GM23248 (cell line): ENCODE results near the gene SLC13A3. TPM values are rescaled to one million over a fixed set of nuclear protein-coding genes. Genes with fewer than 3 reads are reported as not detected.
A peak's percentile ranks its signal among the peaks of the same experiment; 100 is the strongest.

Experiments used
- DNase-seq: peaks from one replicate; pipeline ENCODE4 v3.0.0-alpha.2; 2015
- H2AFZ ChIP-seq: fragments of 200-600 bp; sonication (generic); 2 replicates; pipeline ENCODE4 v1.6.1; 2016; ENCODE audit warnings: antibody characterized with exemption
- H3F3A ChIP-seq: fragments of 200-600 bp; sonication (generic); 2 replicates; pipeline ENCODE4 v1.6.1; 2016; ENCODE audit warnings: mild to moderate bottlenecking, antibody characterized with exemption, mixed run types; ENCODE audit not compliant: insufficient read depth
- H3K27ac ChIP-seq: fragments of 200-600 bp; sonication (generic); 2 replicates; pipeline ENCODE4 v1.5.1; 2016; ENCODE audit warnings: mild to moderate bottlenecking
- H3K27me3 ChIP-seq: fragments of 200-600 bp; sonication (generic); replicated peaks from 2 replicates; pipeline ENCODE4 v1.6.1; 2016; ENCODE audit warnings: mild to moderate bottlenecking; ENCODE audit not compliant: insufficient read depth
- H3K36me3 ChIP-seq: fragments of 200-600 bp; sonication (generic); 2 replicates; pipeline ENCODE4 v1.6.1; 2016; ENCODE audit warnings: low read depth, mild to moderate bottlenecking
- H3K4me1 ChIP-seq: fragments of 200-600 bp; sonication (generic); 2 replicates; pipeline ENCODE4 v1.6.1; 2016; ENCODE audit warnings: mild to moderate bottlenecking; ENCODE audit not compliant: insufficient read depth
- H3K4me2 ChIP-seq: fragments of 200-600 bp; sonication (generic); one replicate; pipeline ENCODE4 v1.6.1; 2016; ENCODE audit warnings: mild to moderate bottlenecking; ENCODE audit not compliant: unreplicated experiment
- H3K4me3 ChIP-seq: fragments of 200-600 bp; sonication (generic); 2 replicates; pipeline ENCODE4 v1.5.1; 2016; ENCODE audit warnings: mild to moderate bottlenecking
- H3K79me2 ChIP-seq: fragments of 200-600 bp; sonication (generic); 2 replicates; pipeline ENCODE4 v1.6.1; 2016; ENCODE audit warnings: mild to moderate bottlenecking; ENCODE audit not compliant: insufficient read depth
- H3K9ac ChIP-seq: fragments of 200-600 bp; sonication (generic); 2 replicates; pipeline ENCODE4 v1.6.1; 2016; ENCODE audit warnings: mild to moderate bottlenecking
- H3K9me2 ChIP-seq: fragments of 200-600 bp; sonication (generic); 2 replicates; pipeline ENCODE4 v1.6.1; 2016; ENCODE audit warnings: mixed run types, mild to moderate bottlenecking, moderate library complexity; ENCODE audit not compliant: insufficient read depth
- H3K9me3 ChIP-seq: fragments of 200-600 bp; sonication (generic); one replicate; pipeline ENCODE4 v1.6.1; 2017; ENCODE audit warnings: low read depth
- H4K20me1 ChIP-seq: fragments of 200-600 bp; sonication (generic); 2 replicates; pipeline ENCODE4 v1.6.0; 2016; ENCODE audit not compliant: insufficient read depth
- EZH2 ChIP-seq: fragments of 200-600 bp; sonication (generic); IDR thresholded peaks from 2 replicates; pipeline ENCODE4 v1.6.1; 2018; ENCODE audit warnings: antibody characterized with exemption, mild to moderate bottlenecking; ENCODE audit not compliant: insufficient read depth, poor library complexity, severe bottlenecking
- EZH2phosphoT487 ChIP-seq: fragments of 200-600 bp; sonication (generic); IDR thresholded peaks from 2 replicates; pipeline ENCODE4 v1.6.1; 2018; ENCODE audit warnings: antibody characterized with exemption, moderate library complexity, mild to moderate bottlenecking, low read depth; ENCODE audit not compliant: insufficient read depth
- WGBS, 2 experiments: methylation state at CpG; one replicate each; pipeline ENCODE4 v1.1.6; 2015 to 2017; ENCODE audit warnings: low lambda C conversion rate in 2 of 2, low coverage in 1 of 2; ENCODE audit errors: missing lambda C conversion rate in 2 of 2; 5-methylcytosine and 5-hydroxymethylcytosine counted together
- in situ Hi-C: fragments of 300-500 bp; cut with MboI; formaldehyde crosslinking; loops from 2 replicates; pipeline ENCODE4 v1.15.0; 2020
- polyA plus RNA-seq: library from polyadenylated mRNA; unstranded; fragments of >200 nt; fragmentation: Nextera tagmentation; extraction: Ambion mirVana; gene quantifications from 2 replicates; pipeline ENCODE4 v1.2.1, GENCODE V29; 2016
- total RNA-seq: library from RNA; depleted of rRNA; stranded (reverse); fragments of >200 nt; shearing (Covaris generic); gene quantifications from 2 replicates; pipeline ENCODE4 v1.2.3, GENCODE V29; 2014

SLC13A3 gene
- total and polyA plus RNA-seq, 2 experiments from 2014 or later: 2.4 to 4.6 TPM

DNA sequence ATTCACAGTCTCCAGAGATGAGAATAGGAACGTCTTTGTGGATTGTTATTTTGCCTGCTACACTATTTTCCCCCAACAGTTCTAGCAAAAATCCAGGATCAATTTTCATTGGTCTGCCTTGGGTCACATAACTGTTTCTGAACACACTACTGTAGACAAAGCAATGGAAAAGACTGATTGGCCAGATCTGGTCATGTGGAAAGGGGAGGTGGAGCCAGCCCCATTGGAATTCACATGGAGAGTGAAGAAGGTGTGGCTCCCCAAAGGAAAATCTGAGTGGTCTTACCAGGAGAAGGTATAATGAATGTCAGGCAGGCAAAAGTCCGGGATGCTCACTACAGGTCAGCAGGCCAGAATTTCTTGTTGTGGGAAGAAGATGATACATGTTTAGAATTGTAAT is 47.5 kb upstream of the SLC13A3 start:
- Histone ChIP-seq H3F3A (no peaks in the 10 kb centered on the region), H3K4me1 (no peaks in the 10 kb centered on the region), H3K4me2 (no peak overlapping the region), H3K27me3 (no peaks in the 10 kb centered on the region), H3K4me3 (no peak overlapping the region), H4K20me1 (no peaks in the 10 kb centered on the region), H3K9ac (no peak overlapping the region), H3K9me3 (no peaks in the 10 kb centered on the region), H3K36me3 (no peaks in the 10 kb centered on the region), H3K9me2 (no peaks in the 10 kb centered on the region), H3K27ac (no peak overlapping the region), H3K79me2 (no peaks in the 10 kb centered on the region), H2AFZ (no peak overlapping the region)
- WGBS, 2 experiments: 93 to 96% methylated on average over 2 of the region's 2 CpGs
- peak; percentile 31 for DNase-seq
- in situ Hi-C loops: no loop called here
- TF ChIP-seq EZH2 (no peak), EZH2phosphoT487 (no peak)

DNA sequence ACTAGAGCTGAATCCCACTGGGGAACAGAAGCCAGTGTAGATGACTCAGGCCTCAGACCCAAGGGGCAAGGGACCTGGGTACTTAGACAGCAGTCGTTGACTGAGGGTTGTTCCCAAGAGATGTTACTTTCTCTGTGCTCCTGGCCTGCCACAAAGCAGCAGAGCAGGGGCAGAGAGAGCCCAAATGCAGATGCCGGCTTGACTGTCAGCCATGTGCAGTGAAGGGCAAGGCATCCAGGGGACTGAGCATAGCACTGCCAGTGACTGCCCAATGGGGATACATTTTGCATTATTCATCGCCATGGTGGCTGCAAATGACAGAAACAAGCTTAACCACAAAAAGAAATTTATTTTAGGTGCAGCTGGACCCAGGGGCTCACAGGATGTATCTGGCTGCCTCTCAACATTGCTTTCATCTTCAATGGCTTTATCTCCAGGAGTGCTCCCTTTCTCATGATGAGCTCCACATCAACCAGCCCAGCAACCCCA is 45.6 kb upstream of the SLC13A3 start:
- no peak for TF ChIP-seq EZH2
- no peak for TF ChIP-seq EZH2phosphoT487
- Histone ChIP-seq H3K4me2 (no peak overlapping the region), H3K9me3 (no peaks in the 10 kb centered on the region), H3F3A (no peaks in the 10 kb centered on the region), H3K79me2 (no peaks in the 10 kb centered on the region), H3K27ac (no peak overlapping the region), H3K4me3 (no peak overlapping the region), H3K4me1 (no peaks in the 10 kb centered on the region), H2AFZ (no peak overlapping the region), H3K9me2 (no peaks in the 10 kb centered on the region), H4K20me1 (no peaks in the 10 kb centered on the region), H3K9ac (no peak overlapping the region), H3K27me3 (no peaks in the 10 kb centered on the region), H3K36me3 (no peaks in the 10 kb centered on the region)
- in situ Hi-C loops: no loop called here
- DNase-seq: no peak
- 83 to 95% methylated on average over 3 of the region's 3 CpGs for WGBS, 2 experiments

DNA sequence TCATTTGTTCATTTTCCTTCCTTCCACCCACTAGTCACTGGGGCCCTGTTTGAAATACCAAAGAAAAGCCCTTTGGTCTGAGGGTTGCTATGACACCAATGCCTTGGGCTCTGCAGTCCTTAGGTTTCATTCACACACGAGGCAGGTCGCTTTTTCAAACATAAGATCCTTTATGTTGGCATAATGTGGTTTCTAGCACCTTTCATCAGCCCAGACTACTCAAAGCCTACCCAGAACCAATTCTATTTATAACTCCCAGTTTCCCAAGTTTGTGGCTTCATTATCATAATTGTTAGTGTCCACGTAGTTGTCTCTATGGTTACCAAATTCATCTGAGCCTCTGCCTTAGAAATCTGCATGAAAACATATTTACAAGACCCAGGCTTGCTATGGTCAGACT is 44.6 kb upstream of the SLC13A3 start:
- TF ChIP-seq EZH2 (no peak), EZH2phosphoT487 (no peak)
- no peak overlapping the region for H2AFZ ChIP-seq
- no peaks in the 10 kb centered on the region for H3F3A ChIP-seq
- no peaks in the 10 kb centered on the region for H3K27me3 ChIP-seq
- in situ Hi-C loops: no loop called here
- peak; percentile 60 for DNase-seq
- 34 to 48% methylated on average over 3 of the region's 3 CpGs for WGBS, 2 experiments
- H3K9me3 ChIP-seq: no peaks in the 10 kb centered on the region
- no peaks in the 10 kb centered on the region for H4K20me1 ChIP-seq
- peak overlapping the region; percentile 36; the same call in 1 of the 2 replicates for H3K27ac ChIP-seq
- no peaks in the 10 kb centered on the region for H3K36me3 ChIP-seq
- no peak overlapping the region for H3K4me2 ChIP-seq
- H3K9me2 ChIP-seq: no peaks in the 10 kb centered on the region
- no peaks in the 10 kb centered on the region for H3K4me1 ChIP-seq
- no peak overlapping the region for H3K4me3 ChIP-seq
- no peaks in the 10 kb centered on the region for H3K79me2 ChIP-seq
- H3K9ac ChIP-seq: peak overlapping the region; percentile 37

DNA sequence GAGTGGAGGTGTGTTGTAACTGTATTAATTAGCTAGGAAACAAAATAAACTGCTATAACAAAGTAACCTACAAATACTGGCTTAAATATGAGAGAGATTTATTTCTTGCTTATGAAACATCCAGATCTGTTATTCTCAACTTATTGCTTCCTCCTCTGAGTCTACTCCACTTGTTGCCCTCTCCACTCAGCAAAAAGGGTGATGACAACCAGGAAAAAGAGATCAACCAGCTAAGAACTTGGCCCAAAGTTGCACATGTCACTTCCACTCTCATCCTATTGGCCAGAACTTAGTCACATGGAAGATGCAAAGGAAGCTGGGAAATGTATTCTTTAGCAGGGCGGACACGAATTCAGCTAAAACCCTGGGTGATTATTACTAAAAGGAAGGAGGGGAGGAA is 43.2 kb upstream of the SLC13A3 start:
- H3K27ac ChIP-seq: no peak overlapping the region
- no peak overlapping the region for H3K4me2 ChIP-seq
- no peaks in the 10 kb centered on the region for H3K27me3 ChIP-seq
- H3K9ac ChIP-seq: no peak overlapping the region
- no peaks in the 10 kb centered on the region for H3K79me2 ChIP-seq
- no peaks in the 10 kb centered on the region for H3K9me3 ChIP-seq
- H4K20me1 ChIP-seq: no peaks in the 10 kb centered on the region
- no peaks in the 10 kb centered on the region for H3K36me3 ChIP-seq
- 29 to 57% methylated on average over 2 of the region's 2 CpGs for WGBS, 2 experiments
- DNase-seq: peak; percentile 53
- no peak for TF ChIP-seq EZH2phosphoT487
- no peak for TF ChIP-seq EZH2
- in situ Hi-C loops: no loop called here
- no peaks in the 10 kb centered on the region for H3K4me1 ChIP-seq
- H3K4me3 ChIP-seq: no peak overlapping the region
- 0 out of 2 replicates have a peak overlapping the region, but pooled peaks have one; percentile 42 for H2AFZ ChIP-seq
- no peaks in the 10 kb centered on the region for H3F3A ChIP-seq
- no peaks in the 10 kb centered on the region for H3K9me2 ChIP-seq

DNA sequence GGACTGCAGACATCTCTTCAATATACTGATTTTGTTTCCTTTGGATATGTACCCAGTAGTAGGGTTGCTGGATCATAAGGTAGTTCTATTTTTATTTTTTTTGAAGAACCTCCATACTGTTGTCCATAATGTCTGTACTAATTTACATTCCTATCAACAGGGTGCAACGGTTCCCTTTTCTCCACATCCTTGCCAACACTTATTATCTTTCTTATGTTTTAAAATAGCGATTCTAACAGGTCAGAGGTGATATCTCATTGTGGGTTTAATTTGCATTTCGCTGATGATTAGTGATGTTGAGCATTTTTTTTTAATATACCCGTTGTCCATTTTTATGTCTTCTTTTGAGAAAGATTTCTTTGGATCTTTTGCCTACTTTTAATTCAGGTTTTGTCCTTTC is 39.9 kb upstream of the SLC13A3 start:
- peaks cover 26% of the 10 kb centered on the region for H3K79me2 ChIP-seq
- no peaks in the 10 kb centered on the region for H3K9me3 ChIP-seq
- no peaks in the 10 kb centered on the region; the same call in 1 of the 2 replicates for H3K36me3 ChIP-seq
- H3K9me2 ChIP-seq: no peaks in the 10 kb centered on the region
- peaks cover 8% of the 10 kb centered on the region; the same call in 1 of the 2 replicates for H3K4me1 ChIP-seq
- no peak overlapping the region for H3K27ac ChIP-seq
- no peak overlapping the region for H3K9ac ChIP-seq
- TF ChIP-seq EZH2phosphoT487: no peak
- no peak for TF ChIP-seq EZH2
- H2AFZ ChIP-seq: no peak overlapping the region
- no peak overlapping the region for H3K4me2 ChIP-seq
- H3K27me3 ChIP-seq: no peaks in the 10 kb centered on the region
- peaks cover 11% of the 10 kb centered on the region for H3F3A ChIP-seq
- in situ Hi-C loops: no loop called here
- no peak for DNase-seq
- no peak overlapping the region for H3K4me3 ChIP-seq
- H4K20me1 ChIP-seq: no peaks in the 10 kb centered on the region
- 62 to 67% methylated on average over 4 of the region's 4 CpGs for WGBS, 2 experiments
